Peyer's patch (tissue), 4 donors: Measurements from ENCODE around the gene ATP13A3.

Experiments used
- CTCF ChIP-seq, 6 experiments: fragments of 450-650 bp in 4 of 6; fragments of 200-600 bp in 2 of 6; sonication (generic) in 1 of 6; IDR thresholded peaks; one replicate each; pipeline ENCODE4 v1.5.1; 2017 to 2019; ENCODE audit warnings: antibody characterized with exemption in 6 of 6, mild to moderate bottlenecking in 3 of 6, moderate library complexity in 1 of 6
- POLR2A ChIP-seq, 2 donors: fragments of 450-650 bp; IDR thresholded peaks; one replicate each; pipeline ENCODE4 v1.5.1; 2017; ENCODE audit warnings: antibody characterized with exemption in 2 of 2, mild to moderate bottlenecking in 2 of 2, moderate library complexity in 2 of 2

- TF ChIP-seq CTCF (IDR thresholded peaks at IDR 0.05) = no peak
- no peak for TF ChIP-seq POLR2A (IDR thresholded peaks at IDR 0.05)
Observed at GRCh38 chr3:194375473-194376240, 111.1 kb downstream of the ATP13A3 start.
